SK-N-SH treated with all-trans-retinoic acid at 6 μM for 48 hours (cell line): ENCODE results near the gene TRAF1.

Experiments used
- ATAC-seq: fragments of 200-7000 bp; cut with Tn5 transposase; 3 replicates; pipeline ENCODE4 v1.9.1; 2020; ENCODE audit warnings: mild to moderate bottlenecking, moderate library complexity
- ARNTL ChIP-seq: fragments of 450-650 bp; formaldehyde crosslinking; IDR thresholded peaks from 2 replicates; pipeline ENCODE4 v1.5.0; 2020; ENCODE audit warnings: low read depth, mild to moderate bottlenecking, moderate library complexity, borderline replicate concordance
- BACH2 ChIP-seq: fragments of 250-450 bp; sonication (Bioruptor Pico); IDR thresholded peaks from 2 replicates; pipeline ENCODE4 v1.9.0; 2021; ENCODE audit warnings: mild to moderate bottlenecking, borderline replicate concordance
- CREB5 ChIP-seq: fragments of 250-450 bp; sonication (Bioruptor Pico); IDR thresholded peaks from 2 replicates; pipeline ENCODE4 v1.5.1; 2020; ENCODE audit warnings: low read depth, mild to moderate bottlenecking, moderate library complexity
- CSDC2 ChIP-seq: fragments of 250-450 bp; sonication (Bioruptor Pico); IDR thresholded peaks from 2 replicates; pipeline ENCODE4 v1.5.0; 2020; ENCODE audit warnings: mild to moderate bottlenecking, moderate library complexity
- GLIS3 ChIP-seq: fragments of 250-450 bp; sonication (Bioruptor Pico); IDR thresholded peaks from 2 replicates; pipeline ENCODE4 v1.5.0; 2020; ENCODE audit warnings: mild to moderate bottlenecking, moderate library complexity
- ISL1 ChIP-seq: fragments of 250-450 bp; sonication (Bioruptor Pico); IDR thresholded peaks from 2 replicates; pipeline ENCODE4 v2.1.2; 2022; ENCODE audit warnings: mild to moderate bottlenecking, moderate library complexity
- OSR1 ChIP-seq: fragments of 250-450 bp; sonication (Bioruptor Pico); IDR thresholded peaks from 2 replicates; pipeline ENCODE4 v1.8.0; 2022; ENCODE audit warnings: moderate library complexity, mild to moderate bottlenecking, inconsistent platforms
- PATZ1 ChIP-seq: fragments of 250-450 bp; sonication (Bioruptor Pico); IDR thresholded peaks from 2 replicates; pipeline ENCODE4 v1.8.0; 2020; ENCODE audit warnings: mild to moderate bottlenecking, moderate library complexity, borderline replicate concordance
- PPARA ChIP-seq: fragments of 250-450 bp; sonication (Bioruptor Pico); IDR thresholded peaks from 2 replicates; pipeline ENCODE4 v1.5.0; 2020; ENCODE audit warnings: mild to moderate bottlenecking, borderline replicate concordance
- SNAI2 ChIP-seq: fragments of 250-450 bp; sonication (Bioruptor Pico); IDR thresholded peaks from 2 replicates; pipeline ENCODE4 v1.5.0; 2020; ENCODE audit warnings: mild to moderate bottlenecking, moderate library complexity
- TCF4 ChIP-seq: fragments of 250-450 bp; sonication (Bioruptor Pico); IDR thresholded peaks from 2 replicates; pipeline ENCODE4 v1.8.0; 2021; ENCODE audit warnings: mild to moderate bottlenecking, moderate library complexity, borderline replicate concordance
- ZC3H10 ChIP-seq: fragments of 250-450 bp; sonication (Bioruptor Pico); IDR thresholded peaks from 2 replicates; pipeline ENCODE4 v1.5.1; 2021; ENCODE audit warnings: mild to moderate bottlenecking, moderate library complexity
- ZFP3 ChIP-seq: fragments of 250-450 bp; sonication (Bioruptor Pico); IDR thresholded peaks from 2 replicates; pipeline ENCODE4 v1.5.0; 2020; ENCODE audit warnings: mild to moderate bottlenecking, moderate library complexity
- ZNF565 ChIP-seq: fragments of 450-650 bp; formaldehyde crosslinking; conservative IDR thresholded peaks from 2 replicates; pipeline ENCODE4 v1.5.0; 2020; ENCODE audit warnings: low read depth, mild to moderate bottlenecking, moderate library complexity
- ZNF70 ChIP-seq: fragments of 450-650 bp; formaldehyde crosslinking; IDR thresholded peaks from 2 replicates; pipeline ENCODE4 v1.5.0; 2020; ENCODE audit warnings: mild to moderate bottlenecking, moderate library complexity
- ZNF8 ChIP-seq: fragments of 450-650 bp; formaldehyde crosslinking; IDR thresholded peaks from 2 replicates; pipeline ENCODE4 v1.5.0; 2020; ENCODE audit warnings: mild to moderate bottlenecking, moderate library complexity
- TF ChIP-seq, protein P1 (sequence below): fragments of 250-450 bp; sonication (Bioruptor Pico); IDR thresholded peaks from 2 replicates; pipeline ENCODE4 v1.8.0; 2021; ENCODE audit warnings: low read depth, mild to moderate bottlenecking, moderate library complexity, borderline replicate concordance
- TF ChIP-seq, protein P2 (sequence below): fragments of 250-450 bp; sonication (Bioruptor Pico); IDR thresholded peaks from 2 replicates; pipeline ENCODE4 v1.5.0; 2020; ENCODE audit warnings: mild to moderate bottlenecking, moderate library complexity
- TF ChIP-seq, protein P3 (sequence below): fragments of 250-450 bp; sonication (Bioruptor Pico); IDR thresholded peaks from 2 replicates; pipeline ENCODE4 v1.5.1; 2021; ENCODE audit warnings: mild to moderate bottlenecking, moderate library complexity

Gene TRAF1

GRCh38 chr9:120875643-120875953 lies 51.0 kb downstream of the TRAF1 start:
- peak; percentile 1; the same call in 1 of the 3 replicates for ATAC-seq
- no peak for TF ChIP-seq OSR1 (CRISPR knock-in tag)
- no peak for TF ChIP-seq ZNF565 (CRISPR knock-in tag)
- TF ChIP-seq, protein P1, sequence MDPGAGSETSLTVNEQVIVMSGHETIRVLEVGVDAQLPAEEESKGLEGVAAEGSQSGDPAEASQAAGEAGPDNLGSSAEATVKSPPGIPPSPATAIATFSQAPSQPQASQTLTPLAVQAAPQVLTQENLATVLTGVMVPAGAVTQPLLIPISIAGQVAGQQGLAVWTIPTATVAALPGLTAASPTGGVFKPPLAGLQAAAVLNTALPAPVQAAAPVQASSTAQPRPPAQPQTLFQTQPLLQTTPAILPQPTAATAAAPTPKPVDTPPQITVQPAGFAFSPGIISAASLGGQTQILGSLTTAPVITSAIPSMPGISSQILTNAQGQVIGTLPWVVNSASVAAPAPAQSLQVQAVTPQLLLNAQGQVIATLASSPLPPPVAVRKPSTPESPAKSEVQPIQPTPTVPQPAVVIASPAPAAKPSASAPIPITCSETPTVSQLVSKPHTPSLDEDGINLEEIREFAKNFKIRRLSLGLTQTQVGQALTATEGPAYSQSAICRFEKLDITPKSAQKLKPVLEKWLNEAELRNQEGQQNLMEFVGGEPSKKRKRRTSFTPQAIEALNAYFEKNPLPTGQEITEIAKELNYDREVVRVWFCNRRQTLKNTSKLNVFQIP, result no peak
- TF ChIP-seq CSDC2, result no peak
- TF ChIP-seq TCF4 (CRISPR knock-in tag), result no peak
- no peak for TF ChIP-seq ZC3H10 (CRISPR knock-in tag)
- no peak for TF ChIP-seq BACH2 (CRISPR knock-in tag)
- no peak for TF ChIP-seq CREB5
- TF ChIP-seq, protein P2, sequence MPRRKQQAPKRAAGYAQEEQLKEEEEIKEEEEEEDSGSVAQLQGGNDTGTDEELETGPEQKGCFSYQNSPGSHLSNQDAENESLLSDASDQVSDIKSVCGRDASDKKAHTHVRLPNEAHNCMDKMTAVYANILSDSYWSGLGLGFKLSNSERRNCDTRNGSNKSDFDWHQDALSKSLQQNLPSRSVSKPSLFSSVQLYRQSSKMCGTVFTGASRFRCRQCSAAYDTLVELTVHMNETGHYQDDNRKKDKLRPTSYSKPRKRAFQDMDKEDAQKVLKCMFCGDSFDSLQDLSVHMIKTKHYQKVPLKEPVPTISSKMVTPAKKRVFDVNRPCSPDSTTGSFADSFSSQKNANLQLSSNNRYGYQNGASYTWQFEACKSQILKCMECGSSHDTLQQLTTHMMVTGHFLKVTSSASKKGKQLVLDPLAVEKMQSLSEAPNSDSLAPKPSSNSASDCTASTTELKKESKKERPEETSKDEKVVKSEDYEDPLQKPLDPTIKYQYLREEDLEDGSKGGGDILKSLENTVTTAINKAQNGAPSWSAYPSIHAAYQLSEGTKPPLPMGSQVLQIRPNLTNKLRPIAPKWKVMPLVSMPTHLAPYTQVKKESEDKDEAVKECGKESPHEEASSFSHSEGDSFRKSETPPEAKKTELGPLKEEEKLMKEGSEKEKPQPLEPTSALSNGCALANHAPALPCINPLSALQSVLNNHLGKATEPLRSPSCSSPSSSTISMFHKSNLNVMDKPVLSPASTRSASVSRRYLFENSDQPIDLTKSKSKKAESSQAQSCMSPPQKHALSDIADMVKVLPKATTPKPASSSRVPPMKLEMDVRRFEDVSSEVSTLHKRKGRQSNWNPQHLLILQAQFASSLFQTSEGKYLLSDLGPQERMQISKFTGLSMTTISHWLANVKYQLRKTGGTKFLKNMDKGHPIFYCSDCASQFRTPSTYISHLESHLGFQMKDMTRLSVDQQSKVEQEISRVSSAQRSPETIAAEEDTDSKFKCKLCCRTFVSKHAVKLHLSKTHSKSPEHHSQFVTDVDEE (CRISPR knock-in tag), result no peak
- TF ChIP-seq, protein P3, sequence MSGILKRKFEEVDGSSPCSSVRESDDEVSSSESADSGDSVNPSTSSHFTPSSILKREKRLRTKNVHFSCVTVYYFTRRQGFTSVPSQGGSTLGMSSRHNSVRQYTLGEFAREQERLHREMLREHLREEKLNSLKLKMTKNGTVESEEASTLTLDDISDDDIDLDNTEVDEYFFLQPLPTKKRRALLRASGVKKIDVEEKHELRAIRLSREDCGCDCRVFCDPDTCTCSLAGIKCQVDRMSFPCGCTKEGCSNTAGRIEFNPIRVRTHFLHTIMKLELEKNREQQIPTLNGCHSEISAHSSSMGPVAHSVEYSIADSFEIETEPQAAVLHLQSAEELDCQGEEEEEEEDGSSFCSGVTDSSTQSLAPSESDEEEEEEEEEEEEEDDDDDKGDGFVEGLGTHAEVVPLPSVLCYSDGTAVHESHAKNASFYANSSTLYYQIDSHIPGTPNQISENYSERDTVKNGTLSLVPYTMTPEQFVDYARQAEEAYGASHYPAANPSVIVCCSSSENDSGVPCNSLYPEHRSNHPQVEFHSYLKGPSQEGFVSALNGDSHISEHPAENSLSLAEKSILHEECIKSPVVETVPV (CRISPR knock-in tag), result no peak
- TF ChIP-seq ZNF8 (CRISPR knock-in tag), result no peak
- TF ChIP-seq ARNTL (CRISPR knock-in tag), result no peak
- no peak for TF ChIP-seq PATZ1
- no peak for TF ChIP-seq GLIS3 (CRISPR knock-in tag)
- TF ChIP-seq ZNF70 (CRISPR knock-in tag), result no peak
- TF ChIP-seq ISL1, result no peak

GRCh38 chr9:120875195-120875565 lies 51.4 kb downstream of the TRAF1 start:
- ATAC-seq, result no peak; the same call in 2 of the 3 replicates
- TF ChIP-seq, protein P2 (CRISPR knock-in tag), result no peak
- TF ChIP-seq CREB5 (no peak), PPARA (CRISPR knock-in tag) (no peak), ISL1 (no peak), TCF4 (CRISPR knock-in tag) (peak; percentile 25; the same call in 1 of the 2 replicates), SNAI2 (CRISPR knock-in tag) (no peak), ARNTL (CRISPR knock-in tag) (no peak), ZC3H10 (CRISPR knock-in tag) (no peak), ZFP3 (CRISPR knock-in tag) (no peak)
